Measurements from ENCODE around the gene EHD1.

GRCh38 chr11:64891215-64891848 is 12.9 kb upstream of the EHD1 start:
- TF ChIP-seq, protein P1, sequence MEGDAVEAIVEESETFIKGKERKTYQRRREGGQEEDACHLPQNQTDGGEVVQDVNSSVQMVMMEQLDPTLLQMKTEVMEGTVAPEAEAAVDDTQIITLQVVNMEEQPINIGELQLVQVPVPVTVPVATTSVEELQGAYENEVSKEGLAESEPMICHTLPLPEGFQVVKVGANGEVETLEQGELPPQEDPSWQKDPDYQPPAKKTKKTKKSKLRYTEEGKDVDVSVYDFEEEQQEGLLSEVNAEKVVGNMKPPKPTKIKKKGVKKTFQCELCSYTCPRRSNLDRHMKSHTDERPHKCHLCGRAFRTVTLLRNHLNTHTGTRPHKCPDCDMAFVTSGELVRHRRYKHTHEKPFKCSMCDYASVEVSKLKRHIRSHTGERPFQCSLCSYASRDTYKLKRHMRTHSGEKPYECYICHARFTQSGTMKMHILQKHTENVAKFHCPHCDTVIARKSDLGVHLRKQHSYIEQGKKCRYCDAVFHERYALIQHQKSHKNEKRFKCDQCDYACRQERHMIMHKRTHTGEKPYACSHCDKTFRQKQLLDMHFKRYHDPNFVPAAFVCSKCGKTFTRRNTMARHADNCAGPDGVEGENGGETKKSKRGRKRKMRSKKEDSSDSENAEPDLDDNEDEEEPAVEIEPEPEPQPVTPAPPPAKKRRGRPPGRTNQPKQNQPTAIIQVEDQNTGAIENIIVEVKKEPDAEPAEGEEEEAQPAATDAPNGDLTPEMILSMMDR (IDR thresholded peaks at IDR 0.05), result no peak
- TF ChIP-seq POLR2A (IDR thresholded peaks at IDR 0.05) (peak; percentile 72), EP300 (IDR thresholded peaks at IDR 0.05; ENCODE audit: low read depth) (peak; percentile 80), POLR2AphosphoS5 (IDR thresholded peaks at IDR 0.05) (peak in 2 of 3 donors; percentile 73 to 85)
